Upper lobe of left lung (tissue), 6 donors: ENCODE data around the gene RADX. TPM values are rescaled to one million over a fixed set of nuclear protein-coding genes. Genes with fewer than 3 reads are reported as not detected.

ENCODE experiments used
- ATAC-seq, 2 donors: fragments of 200-7000 bp; cut with Tn5 transposase; one replicate each; pipeline ENCODE4 v1.9.1; 2022; ENCODE audit warnings: mild to moderate bottlenecking in 2 of 2, moderate library complexity in 2 of 2; ENCODE audit not compliant: low FRiP score in 2 of 2
- DNase-seq, 2 donors: peaks; one replicate each; pipeline ENCODE4 v3.0.0-alpha.2; 2019 to 2020
- H3K27ac ChIP-seq, 4 donors: fragments of 200-600 bp; sonication (generic); one replicate each; pipeline ENCODE4 v1.5.1; 2016 to 2019
- H3K27me3 ChIP-seq, 4 donors: fragments of 200-600 bp; sonication (generic); one replicate each; pipeline ENCODE4 v1.5.1; 2017 to 2019
- H3K36me3 ChIP-seq, 4 donors: fragments of 200-600 bp; sonication (generic); one replicate each; pipeline ENCODE4 v1.5.1; 2016 to 2019
- H3K4me1 ChIP-seq, 4 donors: fragments of 200-600 bp; sonication (generic); one replicate each; pipeline ENCODE4 v1.5.1; 2018 to 2019
- H3K4me3 ChIP-seq, 4 donors: fragments of 200-600 bp; sonication (generic); one replicate each; pipeline ENCODE4 v1.5.1; 2017 to 2019; ENCODE audit warnings: mild to moderate bottlenecking in 2 of 4, moderate library complexity in 1 of 4
- H3K9me3 ChIP-seq, 4 donors: fragments of 200-600 bp; sonication (generic); one replicate each; pipeline ENCODE4 v1.5.1; 2018 to 2019
- CTCF ChIP-seq, 6 experiments: fragments of 450-650 bp in 4 of 6; fragments of 200-600 bp in 2 of 6; sonication (generic) in 2 of 6; IDR thresholded peaks; one replicate each; pipeline ENCODE4 v1.5.1; 2016 to 2019; ENCODE audit warnings: antibody characterized with exemption in 6 of 6
- EP300 ChIP-seq, 4 donors: sonication (generic); formaldehyde crosslinking; IDR thresholded peaks; one replicate each; pipeline ENCODE4 v1.5.1; 2017; ENCODE audit warnings: antibody characterized with exemption in 4 of 4, control low read depth in 2 of 4
- POLR2A ChIP-seq, 4 donors: fragments of 450-650 bp; IDR thresholded peaks; one replicate each; pipeline ENCODE4 v1.5.1; 2016 to 2017; ENCODE audit warnings: antibody characterized with exemption in 4 of 4, mild to moderate bottlenecking in 2 of 4
- POLR2AphosphoS5 ChIP-seq, 2 donors: sonication (generic); formaldehyde crosslinking; IDR thresholded peaks; one replicate each; pipeline ENCODE4 v1.5.1; 2017; ENCODE audit warnings: antibody characterized with exemption in 2 of 2
- WGBS, 2 donors: methylation state at CpG; one replicate each; pipeline ENCODE4 v1.1.5; 2017 to 2018; 5-methylcytosine and 5-hydroxymethylcytosine counted together
- total RNA-seq, 6 donors: library from RNA; depleted of rRNA in 4 of 6; stranded (reverse); fragments of >200 nt in 4 of 6; gene quantifications; one replicate each; pipeline versions ENCODE4 v1.1.0 to v1.2.1, GENCODE V29; 2016 to 2021
- donor health status: DM: no; HTN: no; CAD: no; lungs with moderate emphysema.
- donor health status: DM: no; HTN: yes; CAD: no; lungs with severe emphysema.

Gene RADX
- total RNA-seq, 6 donors from 2014 or later: 1.9 to 21.9 (median 7.5) TPM

DNA sequence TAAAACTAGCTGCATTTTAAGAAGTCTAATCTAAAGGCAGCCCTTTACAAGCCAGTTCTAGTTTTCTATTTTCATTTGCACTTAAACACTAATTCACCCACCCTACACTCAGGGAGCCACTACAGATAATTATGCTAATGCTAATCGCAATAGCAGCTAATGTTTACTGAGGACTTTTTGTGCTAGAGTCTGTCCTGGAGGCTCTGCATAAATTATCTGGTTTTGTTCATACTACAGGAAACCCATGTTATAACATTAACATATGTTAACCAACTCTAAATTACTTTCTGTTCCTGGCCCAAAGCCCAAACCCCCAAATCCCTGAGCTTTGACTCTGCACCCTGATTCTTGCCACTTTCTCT is 480 bp upstream of the RADX start:
- WGBS, 2 donors: 21 to 30% methylated on average over 1 of the region's 1 CpG
- Histone ChIP-seq H3K9me3 (no peaks in the 10 kb centered on the region), H3K27ac (peak overlapping the region in 2 of 4 donors; percentile 4 to 52), H3K36me3 (no peaks in the 10 kb centered on the region), H3K27me3 (no peaks in the 10 kb centered on the region), H3K4me3 (peak overlapping the region in 3 of 4 donors; percentile 37 to 55 (median 51)), H3K4me1 (no peaks in the 10 kb centered on the region)
- DNase-seq (no peak), ATAC-seq (no peak)
- TF ChIP-seq EP300 (IDR thresholded peaks at IDR 0.05) (no peak), POLR2AphosphoS5 (IDR thresholded peaks at IDR 0.05) (no peak), POLR2A (IDR thresholded peaks at IDR 0.05) (no peak), CTCF (IDR thresholded peaks at IDR 0.05) (no peak)

DNA sequence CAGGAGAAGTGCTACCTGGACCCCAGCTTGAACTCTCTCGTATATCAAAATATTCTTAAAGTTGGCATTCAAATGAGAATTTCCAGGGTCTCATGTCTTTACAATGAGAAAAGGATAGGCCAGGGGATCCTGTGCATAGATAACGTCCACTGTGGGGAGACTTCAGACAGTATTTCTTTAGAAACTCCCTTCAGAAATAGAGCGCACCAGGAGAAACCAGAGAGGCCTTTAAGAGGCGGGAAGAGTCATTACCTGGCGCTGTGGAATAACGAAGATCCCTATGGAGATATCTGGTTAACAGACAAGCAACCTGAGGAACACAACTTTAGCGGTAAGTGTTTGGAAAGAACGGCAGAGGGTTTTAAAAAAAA is 600 bp downstream of the RADX start:
- ATAC-seq (peak in 1 of 2 donors; percentile 40), DNase-seq (no peak)
- 6 to 30% methylated on average over 8 of the region's 8 CpGs for WGBS, 2 donors
- Histone ChIP-seq H3K27me3 (no peaks in the 10 kb centered on the region), H3K9me3 (no peaks in the 10 kb centered on the region), H3K4me3 (peak overlapping the region in 3 of 4 donors; percentile 37 to 55 (median 51)), H3K4me1 (no peaks in the 10 kb centered on the region), H3K27ac (peak overlapping the region in 1 of 4 donors; percentile 4), H3K36me3 (no peaks in the 10 kb centered on the region)
- TF ChIP-seq POLR2AphosphoS5 (IDR thresholded peaks at IDR 0.05) (no peak), EP300 (IDR thresholded peaks at IDR 0.05) (no peak), POLR2A (IDR thresholded peaks at IDR 0.05) (no peak), CTCF (IDR thresholded peaks at IDR 0.05) (no peak)

- H3K9me3 ChIP-seq: no peaks in the 10 kb centered on the region
- H3K4me3 ChIP-seq: peak overlapping the region in 2 of 4 donors; percentile 51 to 55
- no peaks in the 10 kb centered on the region for H3K27me3 ChIP-seq
- 18 to 40% methylated on average over 4 of the region's 4 CpGs for WGBS, 2 donors
- no peak overlapping the region for H3K27ac ChIP-seq
- ATAC-seq (no peak), DNase-seq (no peak)
- no peak for TF ChIP-seq EP300 (IDR thresholded peaks at IDR 0.05)
- no peaks in the 10 kb centered on the region for H3K4me1 ChIP-seq
- H3K36me3 ChIP-seq: no peaks in the 10 kb centered on the region
Observed at GRCh38 chrX:106613277-106613676, 1.5 kb downstream of the RADX start.

DNA sequence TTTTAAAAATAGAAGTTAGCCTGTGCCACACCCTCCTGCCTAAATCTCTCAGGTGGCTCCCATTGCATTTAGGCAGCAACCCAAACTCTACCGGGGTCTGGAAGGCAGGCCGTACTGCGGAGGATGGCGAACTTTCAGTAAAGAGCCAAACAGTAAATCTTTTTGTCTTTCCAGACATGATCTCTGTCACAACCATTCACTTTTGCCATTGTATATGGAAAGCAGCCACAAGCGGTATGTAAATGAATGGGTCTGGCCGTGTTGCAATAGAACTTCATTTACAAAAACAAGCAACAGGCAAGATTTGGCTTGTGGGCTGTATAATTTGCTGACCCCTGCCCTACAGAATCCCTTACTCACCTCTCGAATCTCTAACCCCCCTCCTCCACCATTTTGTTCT is 3.3 kb downstream of the RADX start:
- TF ChIP-seq CTCF (IDR thresholded peaks at IDR 0.05) (no peak), POLR2AphosphoS5 (IDR thresholded peaks at IDR 0.05) (no peak), EP300 (IDR thresholded peaks at IDR 0.05) (no peak)
- no peak overlapping the region for H3K27ac ChIP-seq
- H3K4me1 ChIP-seq: no peaks in the 10 kb centered on the region
- no peak for DNase-seq
- no peaks in the 10 kb centered on the region for H3K9me3 ChIP-seq
- no peaks in the 10 kb centered on the region for H3K27me3 ChIP-seq
- H3K4me3 ChIP-seq: no peak overlapping the region
- no peak for ATAC-seq
- WGBS, 2 donors: 67 to 83% methylated on average over 7 of the region's 7 CpGs
- no peaks in the 10 kb centered on the region for H3K36me3 ChIP-seq

GRCh38 chrX:106619797-106620196 is 8.0 kb downstream of the RADX start:
- TF ChIP-seq POLR2A (IDR thresholded peaks at IDR 0.05) (no peak), CTCF (IDR thresholded peaks at IDR 0.05) (peak in 2 of 6 experiments; percentile 11 to 24), POLR2AphosphoS5 (IDR thresholded peaks at IDR 0.05) (no peak), EP300 (IDR thresholded peaks at IDR 0.05) (no peak)
- Histone ChIP-seq H3K36me3 (no peaks in the 10 kb centered on the region), H3K27ac (no peak overlapping the region), H3K4me1 (no peaks in the 10 kb centered on the region), H3K27me3 (no peaks in the 10 kb centered on the region), H3K4me3 (no peak overlapping the region), H3K9me3 (no peaks in the 10 kb centered on the region)
- no peak for ATAC-seq
- 48 to 55% methylated on average over 3 of the region's 3 CpGs for WGBS, 2 donors
- DNase-seq: no peak
